ENCODE results near the gene RPS6KA1.
"Not testable (repeated sequence)": the region's sequence is repeated elsewhere in the genome, so short reads cannot be mapped to it uniquely, and the experiment has no call there.

Gene RPS6KA1

GRCh38 chr1:26529655-26530409 is at the start of gene RPS6KA1:
Gene RPS6KA1, plus strand, starts transcription at chr1:26529761. Its CDS starts 160 bp downstream, at chr1:26529921.
- DNase-seq (ENCODE audit: low read depth), result no peak

GRCh38 chr1:26482921-26483320 is 46.6 kb upstream of the RPS6KA1 start:
- DNase-seq (ENCODE audit: low read depth), result no peak

GRCh38 chr1:26483980-26484379 is 45.6 kb upstream of the RPS6KA1 start:
- DNase-seq (ENCODE audit: low read depth), result no peak

GRCh38 chr1:26490155-26490554 is 39.4 kb upstream of the RPS6KA1 start:
- no peak for DNase-seq (ENCODE audit: low read depth)

DNA sequence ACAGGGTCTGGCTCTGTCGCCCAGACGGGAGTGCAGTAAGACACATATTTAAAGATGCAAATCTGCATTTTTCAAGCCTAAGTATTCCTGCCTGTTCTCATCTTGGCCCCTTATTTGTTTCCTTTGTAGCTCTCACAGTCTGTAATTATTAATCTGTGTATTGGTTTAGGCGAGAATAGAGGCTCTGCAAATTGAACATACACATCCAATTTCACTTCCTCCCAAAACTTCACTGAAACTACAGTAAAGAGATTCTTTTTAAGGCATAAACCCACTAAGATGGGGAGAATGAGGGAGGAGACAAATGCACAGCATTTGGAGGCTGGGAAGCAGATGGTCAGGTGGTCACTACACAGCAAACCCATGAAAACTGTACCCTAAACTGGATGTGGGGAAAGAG is 36.3 kb upstream of the RPS6KA1 start:
- no peak for DNase-seq (ENCODE audit: low read depth)

DNA sequence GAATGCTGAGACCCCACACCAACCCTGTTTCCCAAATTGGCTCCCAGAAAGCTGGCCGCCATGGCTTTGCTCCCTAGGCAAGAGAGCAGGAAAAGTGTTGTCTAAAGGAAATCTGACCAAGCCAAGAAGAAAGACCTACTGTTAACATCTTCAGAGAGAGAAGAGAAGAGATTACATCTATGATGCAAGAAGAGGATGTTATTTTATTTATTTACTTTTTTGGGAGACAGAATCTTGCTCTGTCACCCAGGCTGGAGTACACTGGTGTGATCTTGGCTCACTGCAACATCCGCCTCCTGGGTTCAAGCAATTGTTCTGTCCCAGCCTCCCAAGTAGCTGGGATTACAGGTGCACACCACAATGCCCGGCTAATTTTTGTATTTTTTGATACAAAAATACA is 35.6 kb upstream of the RPS6KA1 start:
- DNase-seq (ENCODE audit: low read depth), result no peak

DNA sequence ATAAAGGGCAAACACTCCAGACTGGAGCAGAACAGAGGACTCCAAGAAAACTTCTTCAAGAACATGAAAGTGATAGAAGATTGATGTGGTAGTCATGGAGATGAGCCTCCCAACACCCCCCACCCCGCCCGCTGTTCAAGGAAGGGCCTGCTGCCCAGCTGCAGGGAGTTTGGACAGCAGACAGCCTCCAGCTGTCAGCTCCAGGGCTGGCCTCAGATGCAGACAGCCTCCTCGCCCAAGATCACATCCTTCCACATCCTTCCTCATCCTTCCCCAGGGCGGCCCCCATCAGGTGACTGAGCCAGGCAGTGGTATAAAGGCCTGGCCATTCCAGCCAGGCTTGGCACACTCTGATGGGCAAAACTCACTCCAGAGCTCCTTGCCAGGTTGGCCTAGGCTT is 32.7 kb upstream of the RPS6KA1 start:
- DNase-seq (ENCODE audit: low read depth), result no peak

DNA sequence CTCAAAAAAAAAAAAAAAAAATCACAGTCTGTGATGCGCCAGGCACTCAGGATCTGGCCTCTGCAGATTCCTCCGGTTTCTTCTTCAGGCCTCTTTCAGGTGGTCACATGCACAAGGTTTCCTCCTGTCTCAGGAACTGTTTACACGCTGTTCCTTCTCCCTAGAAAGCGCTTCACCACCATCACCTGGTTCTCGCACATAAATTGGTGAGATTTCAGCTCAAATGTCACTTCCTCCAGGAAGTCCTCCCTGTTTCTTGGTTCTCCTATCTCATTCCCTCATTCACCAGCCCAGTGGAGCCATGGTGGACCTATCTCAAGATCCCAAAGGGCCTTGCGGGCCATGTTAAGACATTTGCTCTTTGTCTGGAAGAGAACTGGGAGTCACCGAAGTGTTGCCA is 30.7 kb upstream of the RPS6KA1 start:
- no peak for DNase-seq (ENCODE audit: low read depth)

DNA sequence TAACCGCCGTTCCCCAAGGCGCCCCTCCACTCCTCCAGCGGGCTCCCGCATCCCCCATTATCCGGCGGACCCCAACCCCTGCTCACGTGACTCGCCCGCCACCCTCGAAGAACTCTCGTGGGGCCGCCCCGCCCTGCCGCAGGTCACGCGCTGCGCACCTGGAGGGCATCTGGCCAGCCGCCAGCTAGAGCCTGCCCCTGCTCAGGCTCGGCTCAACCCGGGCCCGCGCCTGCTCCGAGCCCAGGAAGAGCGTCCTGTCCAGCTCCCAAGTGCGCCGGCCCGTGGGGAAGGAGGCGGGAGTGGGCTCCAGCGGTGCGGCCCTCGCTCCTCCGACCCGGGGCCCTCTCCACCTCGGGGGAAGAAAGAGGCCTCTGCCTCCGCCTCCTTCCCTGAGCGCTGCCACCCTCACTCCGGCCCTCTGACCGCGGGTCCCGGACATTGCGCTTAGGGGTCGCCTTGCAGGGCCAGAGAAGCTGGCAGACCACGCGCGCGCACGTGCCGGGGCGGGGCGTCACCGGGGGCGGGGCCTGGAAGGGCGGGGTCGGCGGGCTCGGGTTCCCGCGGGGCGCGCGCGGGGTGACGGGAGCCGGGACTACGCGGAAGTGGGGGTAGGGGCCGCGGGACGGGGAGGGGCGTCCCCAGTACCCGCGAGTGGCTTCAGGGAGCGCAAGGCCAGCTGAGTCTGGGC is 28.9 kb upstream of the RPS6KA1 start:
- peak; percentile 50 for DNase-seq (ENCODE audit: low read depth)

DNA sequence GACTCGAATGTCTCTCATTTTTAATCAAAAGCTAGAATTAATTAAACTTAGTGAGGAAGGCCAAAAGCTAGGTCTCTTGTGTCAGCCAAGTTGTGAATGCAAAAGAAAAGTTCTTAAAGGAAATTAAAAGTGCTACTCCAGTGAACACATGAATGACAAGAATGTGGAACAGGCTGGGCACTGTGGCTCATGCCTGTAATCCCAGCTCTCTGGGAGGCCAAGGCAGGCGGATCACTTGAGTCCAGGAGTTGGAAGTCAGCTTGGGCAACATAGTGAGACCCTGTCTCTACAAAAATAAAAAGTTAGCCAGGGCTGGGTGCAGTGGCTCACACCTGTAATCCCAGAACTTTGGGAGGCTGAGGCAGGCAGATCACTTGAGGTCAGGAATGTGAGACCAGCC is 18.9 kb upstream of the RPS6KA1 start:
- not testable (repeated sequence) for DNase-seq (ENCODE audit: low read depth)

- not testable (repeated sequence) for DNase-seq (ENCODE audit: low read depth)
These were observed 13.7 kb upstream of the RPS6KA1 start for GRCh38 chr1:26515836-26516235.

DNA sequence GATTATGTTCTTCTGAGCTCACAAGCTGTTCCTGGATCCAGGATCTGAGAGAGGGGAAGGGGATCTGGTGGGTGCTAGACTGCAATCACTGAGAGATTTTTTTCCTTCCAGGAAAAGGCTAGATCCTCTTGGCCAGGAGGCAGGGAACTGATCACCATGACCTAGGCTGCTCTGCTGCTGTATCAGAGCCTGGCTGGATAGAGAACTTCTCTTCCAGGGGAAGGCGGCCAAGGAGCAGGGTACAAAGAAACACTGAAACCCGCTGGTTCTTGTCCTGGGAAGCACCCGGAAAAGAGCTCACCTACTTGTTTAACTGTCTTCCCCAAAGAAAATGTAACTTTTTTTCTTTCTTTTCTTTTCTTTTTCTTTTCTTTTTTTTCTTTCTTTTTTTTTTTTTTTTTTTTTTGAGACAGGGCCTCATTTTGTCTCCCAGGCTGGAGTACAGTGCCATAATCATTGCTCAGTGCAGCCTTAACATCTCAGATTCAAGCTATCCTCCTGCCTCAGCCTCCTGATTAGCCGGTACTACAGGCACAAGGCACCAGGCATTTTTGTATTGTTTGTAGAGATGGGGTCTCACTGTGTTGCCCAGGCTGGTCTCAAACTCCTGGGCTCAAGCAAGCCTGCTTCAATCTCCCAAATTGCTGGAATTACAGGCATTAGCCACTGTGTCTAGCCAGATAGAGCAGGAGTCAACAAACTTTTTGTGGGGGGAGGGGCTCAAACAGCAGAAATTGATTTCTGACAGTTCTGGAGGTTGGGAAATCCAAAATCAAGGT is 12.4 kb upstream of the RPS6KA1 start:
- no peak for DNase-seq (ENCODE audit: low read depth)

GRCh38 chr1:26517766-26518049 is 11.9 kb upstream of the RPS6KA1 start:
- DNase-seq (ENCODE audit: low read depth), result no peak

DNA sequence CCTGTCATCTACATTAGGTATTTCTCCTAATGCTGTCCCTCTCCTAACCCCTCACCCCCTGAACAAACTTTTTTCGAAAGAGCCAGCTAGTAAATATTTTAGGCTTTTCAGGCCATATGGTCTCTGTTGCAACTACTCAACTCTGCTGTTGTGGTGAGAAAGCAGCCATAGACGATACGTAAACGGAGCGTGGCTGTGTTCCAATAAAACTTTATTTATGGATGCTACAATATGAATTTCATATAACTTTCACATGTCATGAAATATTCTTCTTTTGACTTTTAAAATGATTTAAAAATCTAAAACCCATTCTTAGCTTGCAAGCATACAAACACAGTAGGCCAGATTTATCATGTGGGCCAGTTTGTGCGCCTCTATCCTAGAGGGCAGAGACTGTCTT is 11.2 kb upstream of the RPS6KA1 start:
- DNase-seq (ENCODE audit: low read depth), result no peak

- DNase-seq (ENCODE audit: low read depth), result no peak
These were observed 9.2 kb upstream of the RPS6KA1 start for GRCh38 chr1:26520339-26520738.

DNA sequence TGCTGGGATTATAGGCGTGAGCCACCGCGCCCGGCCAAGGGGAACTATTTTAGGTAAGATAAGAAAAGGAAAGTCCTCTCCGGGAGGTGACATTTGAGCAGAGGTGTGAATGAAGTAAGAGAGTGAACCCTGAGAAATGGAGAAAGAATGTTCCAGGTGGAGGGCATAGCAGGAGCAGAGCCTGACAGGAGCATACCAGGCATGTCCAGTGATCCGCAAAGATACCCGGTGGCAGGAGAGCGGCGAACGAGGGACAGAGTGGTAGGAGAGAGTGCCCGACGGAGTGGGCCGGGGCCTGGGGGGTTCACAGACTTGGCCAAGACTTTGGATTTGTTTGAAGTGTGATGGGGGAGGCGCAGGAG is 7.9 kb upstream of the RPS6KA1 start:
- no peak for DNase-seq (ENCODE audit: low read depth)

DNA sequence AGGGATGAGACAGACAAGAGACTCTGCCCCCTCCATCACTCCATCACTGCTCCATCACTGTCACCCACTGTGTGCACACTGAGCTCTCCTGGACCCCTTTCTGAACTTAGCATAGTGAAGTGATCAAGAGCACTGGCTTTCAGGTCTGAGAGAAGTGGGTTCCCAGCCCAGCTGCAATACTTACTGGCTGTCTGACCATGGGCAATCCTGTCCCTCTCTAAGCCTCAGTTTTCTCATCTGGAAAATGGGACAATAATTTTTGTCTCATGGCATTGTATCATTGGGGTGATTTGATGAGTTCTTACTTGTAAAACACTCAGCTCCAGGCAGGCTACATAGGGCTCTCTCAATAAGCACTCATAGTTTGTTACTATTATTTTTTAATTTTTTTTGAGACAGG is 7.5 kb upstream of the RPS6KA1 start:
- no peak for DNase-seq (ENCODE audit: low read depth)

- DNase-seq (ENCODE audit: low read depth), result no peak
These were observed 5.4 kb upstream of the RPS6KA1 start for GRCh38 chr1:26524181-26524580.

DNA sequence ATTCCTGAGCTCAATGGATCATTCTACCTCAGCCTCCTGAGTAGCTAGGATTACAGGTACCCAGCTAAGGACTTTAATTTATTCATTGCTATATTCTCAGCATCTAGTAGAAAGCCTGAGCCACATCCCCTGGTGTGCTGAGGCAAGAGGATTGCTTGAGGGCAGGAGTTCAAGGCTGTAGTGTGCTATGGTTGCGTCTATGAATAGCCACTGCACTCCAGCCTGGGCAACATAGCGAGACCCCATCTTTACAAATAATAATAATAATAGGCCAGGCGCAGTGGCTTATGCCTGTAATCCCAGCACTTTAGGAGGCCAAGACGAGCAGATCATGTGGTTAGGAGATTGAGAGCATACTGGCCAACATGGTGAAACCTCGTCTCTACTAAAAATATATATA is 3.3 kb upstream of the RPS6KA1 start:
- DNase-seq (ENCODE audit: low read depth), result no peak

- no peak for DNase-seq (ENCODE audit: low read depth)
These were observed 231 bp upstream of the RPS6KA1 start for GRCh38 chr1:26529405-26529654.

GRCh38 chr1:26530410-26530894 is 891 bp downstream of the RPS6KA1 start:
- DNase-seq (ENCODE audit: low read depth), result no peak

GRCh38 chr1:26530895-26531598 is 1.5 kb downstream of the RPS6KA1 start:
- no peak for DNase-seq (ENCODE audit: low read depth)

DNA sequence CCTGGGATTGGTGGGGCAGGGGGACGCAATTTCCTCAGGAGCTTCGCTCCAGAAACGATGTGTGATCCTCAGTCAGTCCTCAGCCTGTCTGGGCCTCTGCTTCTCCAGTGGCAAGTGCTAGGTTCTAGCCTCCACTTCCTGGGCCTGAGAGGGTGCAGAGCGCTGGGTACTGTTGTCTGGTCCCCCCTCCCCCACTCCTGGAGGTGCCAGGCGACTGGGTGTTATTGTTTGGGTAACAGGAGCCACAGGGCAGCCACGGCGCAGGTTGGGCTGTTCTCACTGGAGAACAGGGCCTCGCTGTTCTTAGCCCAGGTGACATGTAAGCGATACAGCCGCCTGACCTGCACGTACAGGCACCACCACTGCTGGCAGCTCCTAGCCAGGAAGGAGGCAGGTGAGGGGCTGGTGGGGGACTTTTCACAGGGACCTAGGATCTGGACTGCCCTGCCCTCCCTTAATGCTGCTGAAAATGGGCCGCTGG is 2.1 kb downstream of the RPS6KA1 start:
- DNase-seq (ENCODE audit: low read depth), result no peak

Data from stromal cell of bone marrow (primary cell).